Right atrium auricular region (tissue), 2 donors: ENCODE measurements around the gene CPHXL. TPM values are rescaled to one million over a fixed set of nuclear protein-coding genes. Genes with fewer than 3 reads are reported as not detected.

ENCODE experiments used
- DNase-seq: peaks from one replicate; pipeline ENCODE4 v3.0.0-alpha.2; 2019; ENCODE audit warnings: low spot score
- H3K27ac ChIP-seq, 2 donors: fragments of 200-600 bp; sonication (generic); 1 replicate in 1 of 2; 2 replicates in 1 of 2; pipeline ENCODE4 v1.5.1; 2016 to 2019
- H3K27me3 ChIP-seq, 2 donors: fragments of 200-600 bp; sonication (generic); one replicate each; pipeline versions ENCODE4 v1.5.1 to v1.6.0; 2017 to 2019
- H3K36me3 ChIP-seq: fragments of 200-600 bp; sonication (generic); one replicate; pipeline ENCODE4 v1.5.1; 2016
- H3K4me1 ChIP-seq, 2 donors: fragments of 200-600 bp; sonication (generic); one replicate each; pipeline versions ENCODE4 v1.5.1 to v1.6.0; 2017 to 2019
- H3K4me3 ChIP-seq, 2 donors: fragments of 200-600 bp; sonication (generic); 1 replicate in 1 of 2; 2 replicates in 1 of 2; pipeline ENCODE4 v1.5.1; 2017 to 2019; ENCODE audit warnings: mild to moderate bottlenecking in 1 of 2, moderate library complexity in 1 of 2
- H3K9me3 ChIP-seq, 2 donors: fragments of 200-600 bp; sonication (generic); one replicate each; pipeline ENCODE4 v1.5.1; 2019
- CTCF ChIP-seq, 2 donors: fragments of 200-600 bp; sonication (generic); IDR thresholded peaks; one replicate each; pipeline ENCODE4 v1.5.1; 2019; ENCODE audit warnings: antibody characterized with exemption in 2 of 2
- total RNA-seq, 2 donors: library from RNA; depleted of rRNA; stranded (reverse); fragments of >200 nt; gene quantifications; one replicate each; pipeline ENCODE4 v1.1.0, GENCODE V29; 2016

CPHXL gene
- total RNA-seq, 2 donors from 2014 or later, result not detected

- H3K36me3 ChIP-seq, result no peaks in the 10 kb centered on the region
- no peaks in the 10 kb centered on the region for H3K4me1 ChIP-seq
- H3K27ac ChIP-seq, result no peak overlapping the region
- H3K4me3 ChIP-seq, result no peak overlapping the region
- H3K27me3 ChIP-seq, result no peaks in the 10 kb centered on the region
- TF ChIP-seq CTCF (IDR thresholded peaks at IDR 0.05), result no peak
- no peaks in the 10 kb centered on the region for H3K9me3 ChIP-seq
- no peak for DNase-seq
These were observed 931 bp upstream of the CPHXL start for GRCh38 chr16:75727221-75727620.

- H3K27me3 ChIP-seq, result no peaks in the 10 kb centered on the region
- no peak for DNase-seq
- H3K4me3 ChIP-seq, result no peak overlapping the region
- no peaks in the 10 kb centered on the region for H3K9me3 ChIP-seq
- H3K27ac ChIP-seq, result no peak overlapping the region
- TF ChIP-seq CTCF (IDR thresholded peaks at IDR 0.05), result no peak
- no peaks in the 10 kb centered on the region for H3K4me1 ChIP-seq
- H3K36me3 ChIP-seq, result no peaks in the 10 kb centered on the region
These were observed 7.8 kb downstream of the CPHXL start for GRCh38 chr16:75718452-75718851.

- no peak for DNase-seq
- Histone ChIP-seq H3K27ac (no peak overlapping the region), H3K27me3 (no peaks in the 10 kb centered on the region), H3K4me3 (no peak overlapping the region), H3K9me3 (peaks cover 0 to 14% of the 10 kb centered on the region in 2 donors), H3K36me3 (no peaks in the 10 kb centered on the region), H3K4me1 (no peaks in the 10 kb centered on the region)
- TF ChIP-seq CTCF (IDR thresholded peaks at IDR 0.05), result no peak
These were observed 11.6 kb downstream of the CPHXL start for GRCh38 chr16:75714661-75715060.

- Histone ChIP-seq H3K4me3 (no peak overlapping the region), H3K27ac (no peak overlapping the region), H3K9me3 (peaks cover 0 to 16% of the 10 kb centered on the region in 2 donors), H3K4me1 (no peaks in the 10 kb centered on the region), H3K36me3 (no peaks in the 10 kb centered on the region), H3K27me3 (no peaks in the 10 kb centered on the region)
- no peak for TF ChIP-seq CTCF (IDR thresholded peaks at IDR 0.05)
- no peak for DNase-seq
These were observed 15.9 kb downstream of the CPHXL start for GRCh38 chr16:75710344-75710743.

- Histone ChIP-seq H3K4me1 (no peaks in the 10 kb centered on the region), H3K27ac (no peak overlapping the region), H3K36me3 (no peaks in the 10 kb centered on the region), H3K9me3 (no peaks in the 10 kb centered on the region), H3K27me3 (no peaks in the 10 kb centered on the region), H3K4me3 (no peak overlapping the region)
- DNase-seq, result no peak
- TF ChIP-seq CTCF (IDR thresholded peaks at IDR 0.05), result no peak
These were observed 23.0 kb downstream of the CPHXL start for GRCh38 chr16:75703306-75703705.

GRCh38 chr16:75702242-75702641 is 24.0 kb downstream of the CPHXL start:
- TF ChIP-seq CTCF (IDR thresholded peaks at IDR 0.05), result no peak

More at GRCh38 chr16:75702242-75702641, 24.0 kb downstream of the CPHXL start:
- H3K27ac ChIP-seq, result no peak overlapping the region
- H3K36me3 ChIP-seq, result no peaks in the 10 kb centered on the region
- no peaks in the 10 kb centered on the region for H3K27me3 ChIP-seq
- no peaks in the 10 kb centered on the region for H3K9me3 ChIP-seq
- H3K4me1 ChIP-seq, result no peaks in the 10 kb centered on the region
- DNase-seq, result no peak
- no peak overlapping the region for H3K4me3 ChIP-seq
